ENCODE results near the gene GPX4.

The GPX4 gene

DNA sequence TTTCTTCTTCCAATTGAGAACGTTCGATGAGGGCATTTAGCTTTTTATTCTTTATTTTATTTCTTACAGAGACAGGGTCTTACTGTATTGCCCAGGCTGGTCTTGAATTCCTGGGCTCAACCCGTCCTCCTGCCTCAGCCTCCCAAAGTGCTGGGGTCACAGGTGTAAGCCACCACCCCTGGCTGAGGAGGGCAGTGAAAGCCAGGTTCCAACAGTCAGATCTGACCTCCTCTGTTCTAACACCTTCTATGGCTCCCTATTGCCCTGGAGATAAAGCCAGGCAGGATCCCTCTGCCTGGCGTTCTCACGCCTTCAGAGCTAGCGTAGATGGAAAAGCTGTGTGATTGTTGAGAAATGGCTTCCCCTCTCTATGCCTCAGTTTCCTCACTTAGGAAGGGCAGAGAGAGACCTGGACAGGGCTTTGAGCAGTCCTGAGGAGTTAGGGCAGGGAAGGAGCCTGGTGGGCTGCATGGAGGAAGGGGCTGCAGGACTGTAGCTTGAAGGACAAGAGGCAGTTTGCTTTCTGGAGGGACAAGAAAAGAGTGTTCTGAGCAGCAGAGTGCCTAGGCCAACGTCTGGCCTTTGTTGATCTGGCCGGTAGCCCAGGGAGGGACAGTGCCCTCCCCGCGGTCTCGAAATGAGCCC lies 31.3 kb upstream of the GPX4 start:
- Histone ChIP-seq H2AFZ (no peak overlapping the region), H3K4me3 (ENCODE audit: low read depth, low read length) (no peak overlapping the region), H3K4me1 (no peaks in the 10 kb centered on the region), H3K27me3 (ENCODE audit: control insufficient read depth, insufficient read depth, low read length) (peaks cover 2% of the 10 kb centered on the region), H3K27ac (no peak overlapping the region), H3K9me3 (ENCODE audit: control insufficient read depth, low read length) (no peaks in the 10 kb centered on the region), H3K36me3 (ENCODE audit: control insufficient read depth, insufficient read depth, low read length) (no peaks in the 10 kb centered on the region), H3K79me2 (no peaks in the 10 kb centered on the region), H3K9ac (no peak overlapping the region), H3K4me2 (ENCODE audit: low read length) (no peak overlapping the region)
- TF ChIP-seq, protein P1, sequence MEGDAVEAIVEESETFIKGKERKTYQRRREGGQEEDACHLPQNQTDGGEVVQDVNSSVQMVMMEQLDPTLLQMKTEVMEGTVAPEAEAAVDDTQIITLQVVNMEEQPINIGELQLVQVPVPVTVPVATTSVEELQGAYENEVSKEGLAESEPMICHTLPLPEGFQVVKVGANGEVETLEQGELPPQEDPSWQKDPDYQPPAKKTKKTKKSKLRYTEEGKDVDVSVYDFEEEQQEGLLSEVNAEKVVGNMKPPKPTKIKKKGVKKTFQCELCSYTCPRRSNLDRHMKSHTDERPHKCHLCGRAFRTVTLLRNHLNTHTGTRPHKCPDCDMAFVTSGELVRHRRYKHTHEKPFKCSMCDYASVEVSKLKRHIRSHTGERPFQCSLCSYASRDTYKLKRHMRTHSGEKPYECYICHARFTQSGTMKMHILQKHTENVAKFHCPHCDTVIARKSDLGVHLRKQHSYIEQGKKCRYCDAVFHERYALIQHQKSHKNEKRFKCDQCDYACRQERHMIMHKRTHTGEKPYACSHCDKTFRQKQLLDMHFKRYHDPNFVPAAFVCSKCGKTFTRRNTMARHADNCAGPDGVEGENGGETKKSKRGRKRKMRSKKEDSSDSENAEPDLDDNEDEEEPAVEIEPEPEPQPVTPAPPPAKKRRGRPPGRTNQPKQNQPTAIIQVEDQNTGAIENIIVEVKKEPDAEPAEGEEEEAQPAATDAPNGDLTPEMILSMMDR (IDR thresholded peaks at IDR 0.05): no peak

DNA sequence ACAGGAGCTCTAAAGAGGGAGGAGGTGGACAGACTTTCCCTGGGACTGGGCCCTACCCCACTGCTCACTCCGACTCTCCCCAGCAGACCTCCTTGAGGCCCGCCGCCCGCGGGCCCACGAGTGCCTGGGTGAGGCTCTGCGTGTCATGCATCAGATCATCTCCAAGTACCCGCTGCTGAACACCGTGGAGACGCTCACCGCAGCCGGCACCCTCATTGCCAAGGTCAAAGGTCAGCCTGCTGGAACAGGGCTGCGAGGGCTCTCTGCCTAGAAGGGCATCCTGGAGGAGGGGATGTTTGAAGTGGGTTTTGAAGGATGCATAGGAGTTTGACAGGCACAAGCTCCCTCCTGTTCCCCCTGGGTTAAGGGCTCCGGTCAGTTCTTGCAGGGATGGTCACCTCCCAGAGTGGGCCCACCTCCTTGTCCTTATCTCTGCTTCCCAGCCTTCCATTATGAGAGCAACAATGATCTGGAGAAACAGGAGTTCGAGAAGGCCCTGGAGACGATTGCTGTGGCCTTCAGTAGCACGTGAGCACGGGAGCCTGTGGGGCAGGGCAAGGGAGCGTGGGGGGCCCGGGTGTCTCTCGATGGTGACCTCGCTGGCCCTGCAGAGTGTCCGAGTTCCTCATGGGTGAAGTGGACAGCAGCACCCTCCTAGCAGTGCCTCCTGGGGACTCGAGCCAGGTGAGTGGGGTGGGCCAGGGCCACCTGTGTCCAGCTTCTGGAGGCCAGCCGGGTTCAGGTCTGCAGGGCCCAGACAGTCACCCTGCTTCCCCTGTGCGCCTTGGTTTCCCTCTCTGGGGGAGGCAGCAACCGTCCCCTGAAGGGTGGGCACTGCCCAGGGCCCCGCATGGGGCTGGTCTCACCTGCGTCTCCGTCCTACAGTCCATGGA lies 30.5 kb upstream of the GPX4 start:
- no peaks in the 10 kb centered on the region for H3K27me3 ChIP-seq (ENCODE audit: control insufficient read depth, insufficient read depth, low read length)
- no peak overlapping the region for H3K4me3 ChIP-seq (ENCODE audit: low read depth, low read length)
- no peaks in the 10 kb centered on the region for H3K4me1 ChIP-seq
- no peak overlapping the region for H3K4me2 ChIP-seq (ENCODE audit: low read length)
- no peak overlapping the region for H3K9ac ChIP-seq
- H3K27ac ChIP-seq: no peak overlapping the region
- H3K79me2 ChIP-seq: no peaks in the 10 kb centered on the region
- TF ChIP-seq, protein P1 (IDR thresholded peaks at IDR 0.05): no peak
- H3K9me3 ChIP-seq (ENCODE audit: control insufficient read depth, low read length): no peaks in the 10 kb centered on the region
- H3K36me3 ChIP-seq (ENCODE audit: control insufficient read depth, insufficient read depth, low read length): no peaks in the 10 kb centered on the region
- H2AFZ ChIP-seq: no peak overlapping the region

DNA sequence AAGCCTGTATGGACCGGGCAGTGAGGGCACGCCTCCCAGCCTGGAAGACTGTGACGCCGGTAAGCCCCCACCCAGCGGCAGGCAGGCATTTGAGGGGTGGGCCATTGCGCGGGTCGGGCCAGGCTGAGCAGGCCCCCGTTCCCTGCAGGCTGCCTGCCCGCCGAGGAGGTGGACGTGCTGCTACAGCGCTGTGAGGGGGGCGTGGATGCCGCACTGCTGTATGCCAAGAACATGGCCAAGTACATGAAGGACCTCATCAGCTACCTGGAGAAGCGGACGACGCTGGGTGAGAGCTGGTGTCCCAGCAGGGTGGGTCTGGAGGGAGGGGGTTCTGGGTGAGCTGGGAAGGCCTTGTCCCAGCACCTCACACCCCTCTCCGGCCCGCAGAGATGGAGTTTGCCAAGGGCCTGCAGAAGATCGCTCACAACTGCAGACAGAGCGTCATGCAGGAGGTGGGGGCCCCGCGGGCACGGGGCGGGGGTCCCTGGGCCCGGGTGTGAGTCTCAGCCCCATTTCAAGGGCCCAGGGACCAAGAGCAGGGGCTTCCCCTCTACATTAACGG lies 29.8 kb upstream of the GPX4 start:
- Histone ChIP-seq H3K36me3 (ENCODE audit: control insufficient read depth, insufficient read depth, low read length) (no peaks in the 10 kb centered on the region), H3K9ac (no peak overlapping the region), H3K4me3 (ENCODE audit: low read depth, low read length) (no peak overlapping the region), H3K27me3 (ENCODE audit: control insufficient read depth, insufficient read depth, low read length) (no peaks in the 10 kb centered on the region), H2AFZ (no peak overlapping the region), H3K27ac (no peak overlapping the region), H3K4me1 (no peaks in the 10 kb centered on the region), H3K4me2 (ENCODE audit: low read length) (no peak overlapping the region), H3K79me2 (no peaks in the 10 kb centered on the region), H3K9me3 (ENCODE audit: control insufficient read depth, low read length) (no peaks in the 10 kb centered on the region)
- TF ChIP-seq, protein P1 (IDR thresholded peaks at IDR 0.05): no peak

DNA sequence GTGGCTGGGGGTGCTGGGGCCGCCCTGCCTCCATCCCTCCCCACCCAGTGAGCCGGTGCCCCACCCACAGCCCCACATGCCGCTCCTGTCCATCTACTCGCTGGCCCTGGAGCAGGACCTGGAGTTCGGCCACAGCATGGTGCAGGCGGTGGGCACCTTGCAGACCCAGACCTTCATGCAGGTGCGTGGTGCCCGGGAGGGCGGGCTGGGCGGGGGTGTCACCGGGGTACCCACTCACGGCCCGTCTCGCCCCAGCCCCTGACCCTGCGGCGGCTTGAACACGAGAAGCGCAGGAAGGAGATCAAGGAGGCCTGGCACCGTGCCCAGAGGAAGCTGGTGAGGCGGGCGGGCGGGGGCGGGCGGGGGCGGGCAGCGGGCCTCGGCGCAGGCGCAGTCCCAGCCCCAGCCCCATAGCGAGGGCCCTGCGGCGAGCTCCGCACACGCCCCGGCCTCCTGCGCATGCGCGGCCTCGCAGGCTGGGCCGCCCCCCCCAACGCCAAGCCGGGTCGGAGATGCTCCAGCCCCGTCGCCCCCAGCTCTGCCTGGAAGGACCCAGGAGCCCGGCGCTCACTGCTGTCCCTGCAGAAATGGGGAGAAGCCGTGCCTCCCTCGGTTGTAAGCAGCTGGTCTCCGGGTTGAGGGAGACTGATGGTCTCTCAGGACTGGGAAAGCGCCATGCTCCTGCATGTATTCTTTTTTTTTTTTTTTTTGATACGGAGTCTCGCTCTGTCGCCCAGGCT lies 29.1 kb upstream of the GPX4 start:
- Histone ChIP-seq H3K9me3 (ENCODE audit: control insufficient read depth, low read length) (no peaks in the 10 kb centered on the region), H3K36me3 (ENCODE audit: control insufficient read depth, insufficient read depth, low read length) (no peaks in the 10 kb centered on the region), H3K27ac (no peak overlapping the region), H3K4me3 (ENCODE audit: low read depth, low read length) (no peak overlapping the region), H3K27me3 (ENCODE audit: control insufficient read depth, insufficient read depth, low read length) (no peaks in the 10 kb centered on the region), H3K79me2 (no peaks in the 10 kb centered on the region), H3K4me2 (ENCODE audit: low read length) (peak overlapping the region; percentile 53), H2AFZ (no peak overlapping the region), H3K4me1 (no peaks in the 10 kb centered on the region), H3K9ac (no peak overlapping the region)
- TF ChIP-seq, protein P1 (IDR thresholded peaks at IDR 0.05): no peak
